IPS DF 6.9 (cell line): ENCODE results near the gene KXD1.
"Not testable (repeated sequence)": the region's sequence is repeated elsewhere in the genome, so short reads cannot be mapped to it uniquely, and the experiment has no call there.

Experiments used
- DNase-seq: peaks from one replicate; pipeline ENCODE4 v3.0.0-alpha.2; 2013; ENCODE audit warnings: low read depth, low spot score
- H3K27ac ChIP-seq: one replicate; pipeline ENCODE4 v1.5.1; 2013; ENCODE audit warnings: low read length, control low read depth
- H3K27me3 ChIP-seq: 2 replicates; pipeline ENCODE4 v1.6.1; 2013; ENCODE audit warnings: mild to moderate bottlenecking, low read length; ENCODE audit not compliant: control insufficient read depth, insufficient read depth
- H3K36me3 ChIP-seq: 2 replicates; pipeline ENCODE4 v1.6.1; 2013; ENCODE audit warnings: low read length; ENCODE audit not compliant: control insufficient read depth, insufficient read depth
- H3K4me1 ChIP-seq: 2 replicates; pipeline ENCODE4 v1.6.1; 2013; ENCODE audit warnings: low read length; ENCODE audit not compliant: control insufficient read depth, insufficient read depth
- H3K4me3 ChIP-seq: 2 replicates; pipeline ENCODE4 v1.5.1; 2013; ENCODE audit warnings: mild to moderate bottlenecking, low read length
- H3K9me3 ChIP-seq: 2 replicates; pipeline ENCODE4 v1.6.1; 2013; ENCODE audit warnings: low read length, inconsistent platforms; ENCODE audit not compliant: control insufficient read depth, insufficient read depth
- WGBS: extraction: QIAGEN DNeasy Blood & Tissue Kit; methylation state at CpG from one replicate; pipeline ENCODE4 v1.1.7; 2013; ENCODE audit warnings: mixed read lengths, missing lambda C conversion rate; ENCODE audit not compliant: insufficient read length, insufficient coverage; 5-methylcytosine and 5-hydroxymethylcytosine counted together

The KXD1 gene

GRCh38 chr19:18600692-18601397 lies 43.2 kb downstream of the KXD1 start:
- not testable (repeated sequence) for H3K36me3 ChIP-seq, H3K27ac ChIP-seq
- WGBS = no CpG with 5 or more reads among the region's 15 CpGs

GRCh38 chr19:18601875-18602274 lies 44.2 kb downstream of the KXD1 start:
- H3K4me3 ChIP-seq = no peak overlapping the region
- peaks cover 8% of the 10 kb centered on the region for H3K4me1 ChIP-seq
- H3K9me3 ChIP-seq = no peaks in the 10 kb centered on the region
- H3K36me3 ChIP-seq = no peaks in the 10 kb centered on the region; the same call in 1 of the 2 replicates
- H3K27ac ChIP-seq = no peak overlapping the region
- no peak for DNase-seq
- peaks cover 37% of the 10 kb centered on the region for H3K27me3 ChIP-seq
- WGBS = no CpG with 5 or more reads among the region's 4 CpGs

More at GRCh38 chr19:18600692-18601397, 43.2 kb downstream of the KXD1 start:
- Histone ChIP-seq H3K4me1 (peaks cover 13% of the 10 kb centered on the region), H3K27me3 (peaks cover 32% of the 10 kb centered on the region)
- H3K9me3 ChIP-seq, DNase-seq, H3K4me3 ChIP-seq: not testable (repeated sequence)

DNA sequence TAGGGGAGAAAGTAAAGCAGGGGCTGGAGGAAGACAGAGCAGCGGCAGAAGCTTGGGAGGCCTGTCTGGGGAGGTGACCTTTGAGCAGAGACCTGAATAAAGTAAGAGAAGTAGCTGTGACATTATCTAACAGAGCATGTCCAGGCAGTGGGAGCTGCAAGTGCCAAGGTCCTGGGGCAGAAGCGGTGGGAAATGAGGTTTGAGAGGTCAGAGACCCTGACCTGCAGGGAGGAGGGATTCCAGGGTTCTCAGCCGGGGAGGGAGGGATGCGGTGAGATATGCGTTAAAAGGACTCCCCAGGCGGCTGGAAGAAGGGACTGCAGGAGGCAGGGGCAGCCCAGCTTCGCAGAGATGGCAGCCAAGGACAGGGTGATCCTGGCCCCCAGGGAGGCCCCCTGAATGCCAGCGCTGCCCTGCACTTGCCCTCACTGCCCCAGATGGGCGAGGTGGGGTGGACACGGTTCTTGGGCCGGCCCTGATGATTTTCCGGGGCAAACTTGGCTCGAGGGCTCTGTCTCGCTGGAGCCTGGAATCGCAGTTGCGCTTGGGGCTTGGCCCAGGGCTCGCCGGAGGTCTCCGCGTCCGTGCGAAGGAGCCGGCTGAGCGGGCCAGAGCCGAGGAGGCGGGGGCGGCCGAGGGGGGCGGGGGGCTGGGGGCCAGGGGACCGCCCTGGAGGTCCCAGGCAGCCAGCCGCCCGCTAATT lies 45.7 kb downstream of the KXD1 start:
- Histone ChIP-seq H3K4me1 (peaks cover 7% of the 10 kb centered on the region), H3K27ac (no peak overlapping the region), H3K36me3 (no peaks in the 10 kb centered on the region; the same call in 1 of the 2 replicates), H3K9me3 (no peaks in the 10 kb centered on the region), H3K27me3 (peaks cover 52% of the 10 kb centered on the region), H3K4me3 (peak overlapping the region; percentile 18; the same call in 1 of the 2 replicates)
- DNase-seq = no peak
- no CpG with 5 or more reads among the region's 32 CpGs for WGBS

- no CpG with 5 or more reads among the region's 26 CpGs for WGBS
Observed at GRCh38 chr19:18603958-18604819, 46.5 kb downstream of the KXD1 start.

DNA sequence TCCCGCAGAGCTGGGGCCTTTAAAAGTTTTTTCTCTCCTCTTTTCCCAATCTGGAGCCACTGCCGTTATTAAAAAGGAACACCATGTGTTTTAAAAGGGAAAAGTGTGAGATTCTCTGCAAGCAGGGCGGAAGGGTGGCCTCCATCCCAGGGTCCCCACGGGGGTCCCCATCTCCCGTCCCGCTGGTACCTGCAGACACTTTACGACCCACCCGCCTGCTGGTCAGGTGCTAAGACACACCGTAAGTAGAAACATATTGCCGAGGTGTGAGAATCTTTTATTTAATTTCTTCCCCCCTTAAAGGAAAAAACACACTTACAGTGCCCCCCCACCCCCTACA lies 47.1 kb downstream of the KXD1 start:
- WGBS = no CpG with 5 or more reads among the region's 10 CpGs
- Histone ChIP-seq H3K4me1 (peaks cover 5% of the 10 kb centered on the region), H3K27me3 (peaks cover 65% of the 10 kb centered on the region), H3K36me3 (no peaks in the 10 kb centered on the region; the same call in 1 of the 2 replicates), H3K27ac (no peak overlapping the region), H3K4me3 (no peak overlapping the region), H3K9me3 (no peaks in the 10 kb centered on the region)
- DNase-seq = no peak

More at GRCh38 chr19:18603958-18604819, 46.5 kb downstream of the KXD1 start:
- no peaks in the 10 kb centered on the region; the same call in 1 of the 2 replicates for H3K36me3 ChIP-seq
- no peak for DNase-seq
- H3K4me3 ChIP-seq = peak overlapping the region; percentile 12; the same call in 1 of the 2 replicates
- H3K27ac ChIP-seq = no peak overlapping the region
- peaks cover 5% of the 10 kb centered on the region for H3K4me1 ChIP-seq
- H3K27me3 ChIP-seq = peaks cover 59% of the 10 kb centered on the region
- H3K9me3 ChIP-seq = no peaks in the 10 kb centered on the region

DNA sequence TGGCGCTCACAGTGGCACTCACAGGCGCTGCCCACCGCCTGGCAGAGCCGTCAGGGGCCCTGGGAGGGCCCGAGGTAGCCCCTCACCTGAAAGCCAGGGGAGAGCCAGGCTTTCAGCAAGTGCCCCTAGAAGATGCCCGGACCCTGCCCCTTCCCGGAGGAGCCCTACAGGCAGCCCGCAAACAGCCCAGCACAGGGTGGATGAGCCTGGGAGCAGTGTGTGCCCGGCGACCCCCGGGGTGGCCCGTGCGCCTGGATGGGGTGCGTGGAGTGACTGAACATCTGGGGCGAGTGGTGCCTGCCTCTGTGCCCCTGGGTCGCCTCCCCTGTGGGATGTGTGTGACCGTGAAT lies 47.5 kb downstream of the KXD1 start:
- DNase-seq = no peak
- Histone ChIP-seq H3K27ac (no peak overlapping the region), H3K4me3 (no peak overlapping the region), H3K36me3 (no peaks in the 10 kb centered on the region; the same call in 1 of the 2 replicates), H3K9me3 (no peaks in the 10 kb centered on the region), H3K4me1 (peaks cover 8% of the 10 kb centered on the region), H3K27me3 (peaks cover 69% of the 10 kb centered on the region)
- WGBS = no CpG with 5 or more reads among the region's 17 CpGs

- Histone ChIP-seq H3K36me3 (no peaks in the 10 kb centered on the region; the same call in 1 of the 2 replicates), H3K9me3 (no peaks in the 10 kb centered on the region), H3K4me1 (peaks cover 12% of the 10 kb centered on the region), H3K4me3 (peak overlapping the region; percentile 18; the same call in 1 of the 2 replicates), H3K27me3 (peaks cover 73% of the 10 kb centered on the region), H3K27ac (no peak overlapping the region)
- WGBS = no CpG with 5 or more reads among the region's 65 CpGs
- DNase-seq = no peak
Observed at GRCh38 chr19:18605546-18606280, 48.0 kb downstream of the KXD1 start.

DNA sequence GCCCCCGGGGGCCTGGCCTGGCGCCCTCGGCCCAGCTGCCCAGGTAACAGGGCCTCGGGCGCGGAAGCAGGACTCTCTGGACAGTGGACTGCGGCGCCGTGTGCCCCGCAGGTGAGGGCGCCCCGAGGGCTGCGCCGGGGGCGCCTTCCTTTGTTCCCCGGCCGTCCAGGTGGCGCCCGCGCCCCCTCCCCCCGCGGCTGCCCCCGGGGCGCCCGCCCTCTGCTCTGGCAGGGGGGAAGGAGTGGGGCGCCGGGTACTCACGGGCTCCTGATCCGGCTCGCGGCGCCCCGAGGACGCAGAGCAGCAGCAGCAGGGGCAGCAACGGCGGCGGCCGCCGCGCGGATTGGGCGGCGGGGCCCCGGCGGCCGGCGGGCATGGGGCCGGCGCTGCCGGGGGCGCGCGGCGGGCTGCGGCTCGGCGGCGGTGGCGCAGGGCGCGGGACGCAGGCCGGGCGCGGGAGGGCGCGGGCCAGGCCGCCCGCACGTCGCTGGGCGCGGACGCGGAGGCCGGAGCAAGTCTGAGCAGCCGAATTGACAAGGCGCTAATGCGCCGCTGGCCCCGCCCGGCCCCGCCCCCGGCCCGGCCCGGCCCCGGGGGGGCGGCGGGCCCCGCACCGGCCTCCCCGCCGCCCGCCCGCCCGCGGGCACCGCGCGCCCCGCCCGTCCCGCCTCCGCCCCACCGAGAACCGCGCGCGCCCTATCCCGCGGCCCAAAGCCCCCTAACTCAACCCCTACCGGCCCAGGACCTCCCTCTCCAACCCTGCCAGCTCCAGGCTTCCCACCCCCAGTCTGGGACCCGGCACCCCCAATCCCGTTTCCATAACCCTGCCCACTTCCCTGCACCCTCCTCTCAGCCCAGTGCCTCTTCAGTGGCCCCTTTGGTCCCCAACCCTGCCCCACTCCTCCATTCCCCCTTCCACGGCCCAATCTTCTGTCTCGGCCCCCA lies 48.9 kb downstream of the KXD1 start, which contains the start of gene CRLF1:
CRLF1 (minus strand) TSS at position 519 of the 945 bp plus-strand sequence; CDS start at position 376, 143 bp downstream.
- Histone ChIP-seq H3K27ac (no peak within 1 kb of the TSS), H3K9me3 (no peaks in the 10 kb centered on the region), H3K4me3 (peak within 1 kb of the TSS; percentile 18; the same call in 1 of the 2 replicates), H3K27me3 (peaks cover 78% of the 10 kb centered on the region), H3K4me1 (peaks cover 15% of the 10 kb centered on the region), H3K36me3 (no peaks in the 10 kb centered on the region; the same call in 1 of the 2 replicates)
- no peak for DNase-seq
- no CpG with 5 or more reads among the region's 116 CpGs for WGBS
